Femur (tissue), 1 donor: Measurements from ENCODE around the gene TUBB2A.
A peak's percentile ranks its signal among the peaks of the same experiment; 100 is the strongest.

ENCODE experiments used
- DNase-seq: peaks from one replicate; pipeline ENCODE4 v3.0.0-alpha.2; 2017

TUBB2A gene

DNA sequence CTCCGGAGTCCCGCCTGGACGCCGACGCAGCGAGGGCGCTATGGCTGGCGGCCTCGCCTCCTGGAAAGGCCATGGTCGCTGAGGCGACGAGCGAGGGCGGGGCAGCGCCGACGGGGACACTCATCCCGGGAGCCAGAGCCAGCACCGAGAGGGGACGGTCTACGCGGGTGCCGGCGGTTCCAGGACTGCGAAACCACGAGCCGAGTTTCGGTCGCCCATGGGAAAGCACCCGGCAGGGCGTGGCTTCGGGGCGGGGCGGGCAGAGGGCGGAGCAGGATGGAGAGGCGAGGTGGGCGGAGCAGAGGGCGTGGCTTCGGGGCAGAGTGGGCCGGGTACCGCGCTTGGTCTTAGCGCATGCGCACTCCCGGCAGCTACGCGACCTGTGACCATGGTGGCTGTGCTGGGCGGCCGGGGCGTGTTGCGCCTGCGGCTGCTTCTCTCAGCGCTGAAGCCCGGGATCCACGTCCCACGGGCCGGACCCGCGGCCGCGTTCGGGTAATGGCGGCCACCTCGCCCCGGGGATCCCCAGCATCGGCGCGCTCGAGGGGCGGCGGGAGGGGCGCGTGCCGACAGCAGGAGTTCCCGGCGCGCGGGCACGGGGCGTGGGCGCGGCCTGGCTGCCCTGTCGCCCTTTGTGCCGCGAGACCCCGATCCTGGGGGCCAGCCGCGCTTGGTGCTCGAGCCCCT lies 38.8 kb downstream of the TUBB2A start, which contains the start of gene BPHL:
Gene BPHL, plus strand, starts transcription at position 359 of the 687 bp plus-strand sequence. Its CDS starts 30 bp downstream, at position 389.
- DNase-seq, result peak; percentile 98

DNA sequence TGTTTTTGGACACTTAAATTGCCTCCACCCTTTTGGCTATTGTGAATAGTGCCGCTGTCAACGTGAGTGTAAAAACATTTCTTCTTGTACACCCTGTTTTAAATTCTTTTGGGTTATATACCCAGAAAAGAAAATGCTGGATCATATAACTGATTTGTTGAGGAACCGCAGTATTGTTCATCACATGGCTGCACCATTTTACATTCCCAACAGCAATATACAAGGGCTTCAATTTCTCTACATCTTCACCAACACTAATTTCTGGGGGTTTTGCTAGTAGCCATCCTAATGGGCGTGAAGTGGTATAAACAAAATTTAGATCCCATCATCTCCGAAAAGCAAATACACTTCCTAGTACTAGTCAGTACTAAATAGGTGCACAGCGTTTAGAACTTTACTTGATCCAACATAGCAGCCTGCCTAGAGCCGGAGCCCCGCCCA lies 39.4 kb downstream of the TUBB2A start:
- DNase-seq, result no peak

GRCh38 chr6:3114377-3114776 lies 43.0 kb downstream of the TUBB2A start:
- DNase-seq, result no peak

DNA sequence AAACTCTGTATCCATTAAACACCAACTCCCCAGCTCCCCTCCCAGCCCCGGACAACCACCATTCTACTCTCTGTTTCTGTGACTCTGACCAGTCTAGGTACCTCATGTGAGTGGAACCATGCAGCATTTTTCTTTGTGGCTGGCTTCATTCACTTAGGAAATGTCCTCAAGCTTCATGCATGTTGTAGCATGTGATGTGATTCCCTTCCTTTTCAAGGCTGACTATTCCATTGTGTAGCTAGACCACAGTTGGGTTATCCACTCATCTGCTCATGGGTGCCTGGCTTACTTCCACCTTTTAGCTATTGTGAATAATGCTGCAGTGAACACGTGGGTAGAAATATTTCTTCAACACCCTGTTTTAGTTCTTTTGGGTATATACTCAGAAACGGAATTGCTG lies 47.6 kb downstream of the TUBB2A start:
- DNase-seq, result no peak

DNA sequence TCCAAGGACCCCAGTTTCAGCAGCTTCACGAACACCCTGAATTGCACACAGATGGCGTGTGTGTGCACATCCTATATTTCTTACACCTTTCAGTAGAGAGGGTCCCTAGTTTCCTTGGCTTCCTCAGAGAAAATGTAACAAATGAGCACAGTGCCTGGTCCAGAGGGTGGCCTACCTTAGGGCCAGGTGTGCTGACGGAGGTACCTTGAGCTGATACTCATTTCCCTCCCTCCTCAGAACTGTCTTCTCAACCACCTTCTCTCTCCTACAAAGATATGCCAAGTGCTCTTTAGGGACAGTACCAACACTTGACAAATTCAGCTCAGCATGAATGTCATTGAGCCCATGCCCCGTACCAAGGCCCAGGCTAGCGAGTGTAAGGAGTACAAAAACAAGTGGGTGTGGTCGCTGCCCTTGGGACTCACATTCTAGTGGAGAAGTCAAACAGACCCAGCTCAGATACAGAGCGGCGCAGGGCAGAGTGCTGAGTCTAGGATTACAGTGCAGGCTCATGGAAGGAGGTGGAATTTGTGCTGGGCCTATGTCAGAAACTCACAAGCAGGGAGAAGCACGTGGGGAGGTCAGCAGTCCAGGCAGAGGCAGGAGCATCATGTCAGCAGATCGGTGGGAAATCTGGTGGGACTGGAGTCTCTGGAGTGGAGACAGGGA lies 48.5 kb downstream of the TUBB2A start:
- DNase-seq, result no peak
